ENCODE measurements around the gene CHST2.

CHST2 gene

GRCh38 chr3:143124601-143125520, 5.3 kb downstream of the CHST2 start:
- no peak overlapping the region for H3K4me3 ChIP-seq (ENCODE audit: low read length)

GRCh38 chr3:143127801-143128200, 8.2 kb downstream of the CHST2 start:
- Histone ChIP-seq H3K27me3 (ENCODE audit: control insufficient read depth, insufficient read depth, low read length) (no peaks in the 10 kb centered on the region), H3K36me3 (ENCODE audit: control insufficient read depth, insufficient read depth, low read length) (no peaks in the 10 kb centered on the region), H3K27ac (ENCODE audit: low read depth, low read length) (no peak overlapping the region)

More at GRCh38 chr3:143124601-143125520, 5.3 kb downstream of the CHST2 start:
- H3K36me3 ChIP-seq (ENCODE audit: control insufficient read depth, insufficient read depth, low read length) = no peaks in the 10 kb centered on the region
- no peak overlapping the region for H3K27ac ChIP-seq (ENCODE audit: low read depth, low read length)
- peaks cover 11% of the 10 kb centered on the region for H3K27me3 ChIP-seq (ENCODE audit: control insufficient read depth, insufficient read depth, low read length)
- H3K4me1 ChIP-seq (ENCODE audit: control insufficient read depth, insufficient read depth, low read length) = no peaks in the 10 kb centered on the region
- no peak overlapping the region for H3K9ac ChIP-seq (ENCODE audit: low read length)

GRCh38 chr3:143128227-143128955, 8.8 kb downstream of the CHST2 start:
- Histone ChIP-seq H3K27ac (ENCODE audit: low read depth, low read length) (no peak overlapping the region), H3K4me1 (ENCODE audit: control insufficient read depth, insufficient read depth, low read length) (no peaks in the 10 kb centered on the region), H3K36me3 (ENCODE audit: control insufficient read depth, insufficient read depth, low read length) (no peaks in the 10 kb centered on the region), H3K9ac (ENCODE audit: low read length) (no peak overlapping the region), H3K4me3 (ENCODE audit: low read length) (no peak overlapping the region), H3K27me3 (ENCODE audit: control insufficient read depth, insufficient read depth, low read length) (no peaks in the 10 kb centered on the region)

More at GRCh38 chr3:143127801-143128200, 8.2 kb downstream of the CHST2 start:
- H3K4me3 ChIP-seq (ENCODE audit: low read length) = no peak overlapping the region
- H3K9ac ChIP-seq (ENCODE audit: low read length) = no peak overlapping the region
- H3K4me1 ChIP-seq (ENCODE audit: control insufficient read depth, insufficient read depth, low read length) = no peaks in the 10 kb centered on the region

- Histone ChIP-seq H3K4me3 (ENCODE audit: low read length) (no peak overlapping the region), H3K27me3 (ENCODE audit: control insufficient read depth, insufficient read depth, low read length) (no peaks in the 10 kb centered on the region), H3K27ac (ENCODE audit: low read depth, low read length) (no peak overlapping the region), H3K36me3 (ENCODE audit: control insufficient read depth, insufficient read depth, low read length) (no peaks in the 10 kb centered on the region), H3K9ac (ENCODE audit: low read length) (no peak overlapping the region), H3K4me1 (ENCODE audit: control insufficient read depth, insufficient read depth, low read length) (no peaks in the 10 kb centered on the region)
Measured at GRCh38 chr3:143132246-143132980, 12.8 kb downstream of the CHST2 start.

- H3K27ac ChIP-seq (ENCODE audit: low read depth, low read length) = no peak overlapping the region
- no peaks in the 10 kb centered on the region for H3K36me3 ChIP-seq (ENCODE audit: control insufficient read depth, insufficient read depth, low read length)
- H3K9ac ChIP-seq (ENCODE audit: low read length) = no peak overlapping the region
- no peaks in the 10 kb centered on the region for H3K4me1 ChIP-seq (ENCODE audit: control insufficient read depth, insufficient read depth, low read length)
- no peaks in the 10 kb centered on the region for H3K27me3 ChIP-seq (ENCODE audit: control insufficient read depth, insufficient read depth, low read length)
- no peak overlapping the region for H3K4me3 ChIP-seq (ENCODE audit: low read length)
Measured at GRCh38 chr3:143134471-143134870, 14.9 kb downstream of the CHST2 start.

DNA sequence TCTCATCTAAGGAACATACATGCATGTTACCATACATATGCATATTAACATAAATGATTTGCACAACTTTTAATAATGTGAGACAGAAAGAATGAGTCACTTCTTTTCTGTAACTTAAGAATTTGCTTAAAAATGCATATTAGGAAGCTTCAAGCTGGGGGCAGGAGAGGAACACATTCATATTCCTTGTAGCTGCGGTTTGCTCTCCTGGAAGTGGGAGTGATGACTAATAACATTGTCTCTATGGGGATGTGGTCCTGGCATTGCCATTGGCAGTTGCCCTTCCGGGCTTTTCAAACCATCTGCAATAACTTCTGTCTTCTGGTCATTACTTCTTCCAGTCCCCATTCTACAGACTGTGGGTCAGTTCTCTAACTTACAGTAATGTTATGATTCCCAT, 15.6 kb downstream of the CHST2 start:
- Histone ChIP-seq H3K4me1 (ENCODE audit: control insufficient read depth, insufficient read depth, low read length) (no peaks in the 10 kb centered on the region), H3K9ac (ENCODE audit: low read length) (no peak overlapping the region), H3K27ac (ENCODE audit: low read depth, low read length) (no peak overlapping the region), H3K36me3 (ENCODE audit: control insufficient read depth, insufficient read depth, low read length) (no peaks in the 10 kb centered on the region), H3K4me3 (ENCODE audit: low read length) (no peak overlapping the region), H3K27me3 (ENCODE audit: control insufficient read depth, insufficient read depth, low read length) (no peaks in the 10 kb centered on the region)

- Histone ChIP-seq H3K9ac (ENCODE audit: low read length) (no peak overlapping the region), H3K4me1 (ENCODE audit: control insufficient read depth, insufficient read depth, low read length) (no peaks in the 10 kb centered on the region), H3K4me3 (ENCODE audit: low read length) (no peak overlapping the region), H3K36me3 (ENCODE audit: control insufficient read depth, insufficient read depth, low read length) (no peaks in the 10 kb centered on the region), H3K27ac (ENCODE audit: low read depth, low read length) (no peak overlapping the region), H3K27me3 (ENCODE audit: control insufficient read depth, insufficient read depth, low read length) (no peaks in the 10 kb centered on the region)
Measured at GRCh38 chr3:143137435-143138036, 18.0 kb downstream of the CHST2 start.

- H3K36me3 ChIP-seq (ENCODE audit: control insufficient read depth, insufficient read depth, low read length) = no peaks in the 10 kb centered on the region
- no peak overlapping the region for H3K27ac ChIP-seq (ENCODE audit: low read depth, low read length)
- no peak overlapping the region for H3K4me3 ChIP-seq (ENCODE audit: low read length)
- no peaks in the 10 kb centered on the region for H3K4me1 ChIP-seq (ENCODE audit: control insufficient read depth, insufficient read depth, low read length)
- no peak overlapping the region for H3K9ac ChIP-seq (ENCODE audit: low read length)
- no peaks in the 10 kb centered on the region for H3K27me3 ChIP-seq (ENCODE audit: control insufficient read depth, insufficient read depth, low read length)
Measured at GRCh38 chr3:143138953-143139352, 19.4 kb downstream of the CHST2 start.

- Histone ChIP-seq H3K4me1 (ENCODE audit: control insufficient read depth, insufficient read depth, low read length) (no peaks in the 10 kb centered on the region), H3K9ac (ENCODE audit: low read length) (no peak overlapping the region), H3K27me3 (ENCODE audit: control insufficient read depth, insufficient read depth, low read length) (no peaks in the 10 kb centered on the region), H3K27ac (ENCODE audit: low read depth, low read length) (no peak overlapping the region), H3K36me3 (ENCODE audit: control insufficient read depth, insufficient read depth, low read length) (no peaks in the 10 kb centered on the region), H3K4me3 (ENCODE audit: low read length) (no peak overlapping the region)
Measured at GRCh38 chr3:143139762-143140161, 20.2 kb downstream of the CHST2 start.

DNA sequence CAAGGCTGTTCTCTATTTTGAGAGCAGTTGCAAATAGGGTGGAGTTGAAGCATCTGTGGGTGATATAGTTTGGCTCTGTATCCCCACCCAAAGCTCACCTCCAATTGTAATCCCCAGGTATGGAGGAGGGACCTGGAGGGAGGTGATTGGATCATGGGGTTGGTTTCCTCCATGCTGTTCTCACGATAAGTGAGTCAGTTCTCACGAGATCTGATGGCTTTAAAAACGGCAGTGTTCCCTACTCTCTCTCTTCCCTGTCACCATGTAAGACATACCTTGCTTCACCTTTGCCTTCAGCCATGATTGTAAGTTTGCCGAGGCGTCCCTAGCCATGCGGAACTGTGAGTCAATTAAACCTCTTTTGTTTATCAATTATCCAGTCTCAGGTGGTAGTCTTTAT, 21.0 kb downstream of the CHST2 start:
- H3K9ac ChIP-seq (ENCODE audit: low read length) = no peak overlapping the region
- no peaks in the 10 kb centered on the region for H3K36me3 ChIP-seq (ENCODE audit: control insufficient read depth, insufficient read depth, low read length)
- H3K4me1 ChIP-seq (ENCODE audit: control insufficient read depth, insufficient read depth, low read length) = no peaks in the 10 kb centered on the region
- no peak overlapping the region for H3K27ac ChIP-seq (ENCODE audit: low read depth, low read length)
- no peaks in the 10 kb centered on the region for H3K27me3 ChIP-seq (ENCODE audit: control insufficient read depth, insufficient read depth, low read length)
- no peak overlapping the region for H3K4me3 ChIP-seq (ENCODE audit: low read length)

GRCh38 chr3:143142354-143142753, 22.8 kb downstream of the CHST2 start:
- Histone ChIP-seq H3K27me3 (ENCODE audit: control insufficient read depth, insufficient read depth, low read length) (no peaks in the 10 kb centered on the region), H3K4me1 (ENCODE audit: control insufficient read depth, insufficient read depth, low read length) (no peaks in the 10 kb centered on the region), H3K9ac (ENCODE audit: low read length) (no peak overlapping the region), H3K27ac (ENCODE audit: low read depth, low read length) (no peak overlapping the region), H3K36me3 (ENCODE audit: control insufficient read depth, insufficient read depth, low read length) (no peaks in the 10 kb centered on the region), H3K4me3 (ENCODE audit: low read length) (no peak overlapping the region)

- Histone ChIP-seq H3K9ac (ENCODE audit: low read length) (no peak overlapping the region), H3K4me1 (ENCODE audit: control insufficient read depth, insufficient read depth, low read length) (no peaks in the 10 kb centered on the region), H3K36me3 (ENCODE audit: control insufficient read depth, insufficient read depth, low read length) (no peaks in the 10 kb centered on the region), H3K27me3 (ENCODE audit: control insufficient read depth, insufficient read depth, low read length) (no peaks in the 10 kb centered on the region), H3K4me3 (ENCODE audit: low read length) (no peak overlapping the region), H3K27ac (ENCODE audit: low read depth, low read length) (no peak overlapping the region)
Measured at GRCh38 chr3:143145906-143146305, 26.3 kb downstream of the CHST2 start.
